Parathyroid adenoma (tissue), 2 donors: ENCODE measurements around the gene NETO1.

Source experiments
- H2AFZ ChIP-seq: fragments of 300-600 bp; sonication (generic); one replicate; pipeline ENCODE4 v1.7.0; 2017; ENCODE audit warnings: antibody characterized with exemption, mild to moderate bottlenecking
- H3K27ac ChIP-seq: fragments of 300-600 bp; sonication (generic); one replicate; pipeline ENCODE4 v1.7.0; 2017
- H3K27me3 ChIP-seq: fragments of 300-600 bp; sonication (generic); one replicate; pipeline ENCODE4 v1.7.0; 2017; ENCODE audit warnings: low read length; ENCODE audit not compliant: control insufficient read depth, insufficient read depth
- H3K36me3 ChIP-seq: fragments of 300-600 bp; sonication (generic); one replicate; pipeline ENCODE4 v1.7.0; 2017; ENCODE audit warnings: low read length; ENCODE audit not compliant: control insufficient read depth, insufficient read depth
- H3K4me1 ChIP-seq: fragments of 300-600 bp; sonication (generic); one replicate; pipeline ENCODE4 v1.7.0; 2017; ENCODE audit warnings: control low read depth
- H3K4me2 ChIP-seq: fragments of 300-600 bp; sonication (generic); one replicate; pipeline ENCODE4 v1.7.0; 2017; ENCODE audit warnings: low read length
- H3K4me3 ChIP-seq: fragments of 300-600 bp; sonication (generic); one replicate; pipeline ENCODE4 v1.7.0; 2017; ENCODE audit warnings: low read depth, low read length
- H3K79me2 ChIP-seq: fragments of 300-600 bp; sonication (generic); one replicate; pipeline ENCODE4 v1.7.0; 2017; ENCODE audit warnings: control low read depth
- H3K9ac ChIP-seq: fragments of 300-600 bp; sonication (generic); one replicate; pipeline ENCODE4 v1.7.0; 2017; ENCODE audit warnings: mild to moderate bottlenecking
- H3K9me3 ChIP-seq: fragments of 300-600 bp; sonication (generic); one replicate; pipeline ENCODE4 v1.7.0; 2017; ENCODE audit warnings: low read length; ENCODE audit not compliant: control insufficient read depth
- TF ChIP-seq, protein P1 (sequence below): fragments of 300-600 bp; sonication (generic); IDR thresholded peaks from one replicate; pipeline ENCODE4 v1.7.0; 2017; ENCODE audit warnings: antibody characterized with exemption, mild to moderate bottlenecking
- donor health status: primary hyperparathyroidism.

NETO1 gene

DNA sequence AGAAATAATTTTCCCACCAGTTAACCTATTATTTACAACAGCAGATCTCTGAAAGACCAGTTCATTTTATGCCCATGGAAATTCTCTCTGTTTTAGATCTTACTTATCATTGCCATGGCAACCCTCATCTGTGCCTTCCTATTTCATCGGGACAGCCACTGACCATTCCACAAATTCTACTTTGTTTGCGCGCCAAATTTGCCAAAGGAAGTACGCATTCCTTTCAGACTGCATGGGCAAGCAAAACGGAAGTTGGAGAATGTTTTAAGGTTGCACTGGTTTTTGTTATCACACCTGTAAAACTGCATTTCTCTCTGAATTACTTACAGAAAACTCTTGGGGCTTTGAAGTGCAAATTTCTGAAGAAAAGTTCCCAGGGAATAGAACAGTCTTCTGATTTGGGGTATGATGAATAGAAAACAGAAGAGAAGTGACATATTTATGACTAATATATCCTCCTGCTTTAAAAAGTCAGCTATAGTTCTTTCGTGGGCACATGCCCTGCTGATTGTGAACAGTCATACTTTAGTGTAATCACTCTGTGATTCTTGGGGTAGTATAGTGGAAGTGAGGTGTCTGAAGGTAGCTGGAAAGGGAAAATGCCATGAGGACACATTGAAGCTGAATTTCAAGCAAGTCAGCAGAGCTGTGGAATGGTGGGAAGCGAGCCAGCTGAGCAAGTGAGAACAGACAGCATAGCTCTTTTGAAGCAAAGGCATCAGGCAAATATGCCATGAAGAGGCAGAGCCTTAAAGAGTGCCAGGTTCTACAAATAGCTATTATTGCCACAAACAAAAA, 20.9 kb downstream of the NETO1 start:
- Histone ChIP-seq H2AFZ (no peak overlapping the region), H3K4me3 (no peak overlapping the region), H3K9me3 (no peaks in the 10 kb centered on the region), H3K27me3 (no peaks in the 10 kb centered on the region), H3K79me2 (no peaks in the 10 kb centered on the region), H3K27ac (no peak overlapping the region), H3K4me2 (no peak overlapping the region), H3K36me3 (no peaks in the 10 kb centered on the region), H3K9ac (no peak overlapping the region), H3K4me1 (no peaks in the 10 kb centered on the region)
- TF ChIP-seq, protein P1, sequence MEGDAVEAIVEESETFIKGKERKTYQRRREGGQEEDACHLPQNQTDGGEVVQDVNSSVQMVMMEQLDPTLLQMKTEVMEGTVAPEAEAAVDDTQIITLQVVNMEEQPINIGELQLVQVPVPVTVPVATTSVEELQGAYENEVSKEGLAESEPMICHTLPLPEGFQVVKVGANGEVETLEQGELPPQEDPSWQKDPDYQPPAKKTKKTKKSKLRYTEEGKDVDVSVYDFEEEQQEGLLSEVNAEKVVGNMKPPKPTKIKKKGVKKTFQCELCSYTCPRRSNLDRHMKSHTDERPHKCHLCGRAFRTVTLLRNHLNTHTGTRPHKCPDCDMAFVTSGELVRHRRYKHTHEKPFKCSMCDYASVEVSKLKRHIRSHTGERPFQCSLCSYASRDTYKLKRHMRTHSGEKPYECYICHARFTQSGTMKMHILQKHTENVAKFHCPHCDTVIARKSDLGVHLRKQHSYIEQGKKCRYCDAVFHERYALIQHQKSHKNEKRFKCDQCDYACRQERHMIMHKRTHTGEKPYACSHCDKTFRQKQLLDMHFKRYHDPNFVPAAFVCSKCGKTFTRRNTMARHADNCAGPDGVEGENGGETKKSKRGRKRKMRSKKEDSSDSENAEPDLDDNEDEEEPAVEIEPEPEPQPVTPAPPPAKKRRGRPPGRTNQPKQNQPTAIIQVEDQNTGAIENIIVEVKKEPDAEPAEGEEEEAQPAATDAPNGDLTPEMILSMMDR = no peak

DNA sequence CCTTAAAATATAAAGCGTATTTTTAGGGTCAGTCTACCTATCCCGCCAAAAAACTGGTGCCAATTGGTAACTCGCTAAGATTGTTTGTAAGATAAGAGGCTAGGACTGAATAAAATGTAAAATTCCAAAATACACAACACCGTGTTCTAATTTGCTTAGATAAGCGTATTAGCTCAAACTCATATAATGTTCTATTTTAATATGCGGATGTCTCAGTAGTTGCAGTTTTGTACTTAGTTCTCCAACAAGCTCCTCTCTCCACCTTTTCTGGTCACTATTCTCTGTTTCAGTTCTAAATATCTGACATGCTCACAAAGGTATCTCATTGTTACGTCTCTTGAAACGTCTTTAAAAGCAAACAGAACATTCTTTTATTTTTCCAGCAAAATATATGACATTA, 24.0 kb downstream of the NETO1 start:
- H3K4me3 ChIP-seq = no peak overlapping the region
- no peak overlapping the region for H2AFZ ChIP-seq
- no peaks in the 10 kb centered on the region for H3K4me1 ChIP-seq
- H3K4me2 ChIP-seq = no peak overlapping the region
- H3K36me3 ChIP-seq = no peaks in the 10 kb centered on the region
- H3K79me2 ChIP-seq = no peaks in the 10 kb centered on the region
- TF ChIP-seq, protein P1 = no peak
- H3K9me3 ChIP-seq = no peaks in the 10 kb centered on the region
- no peaks in the 10 kb centered on the region for H3K27me3 ChIP-seq
- no peak overlapping the region for H3K27ac ChIP-seq
- H3K9ac ChIP-seq = no peak overlapping the region

DNA sequence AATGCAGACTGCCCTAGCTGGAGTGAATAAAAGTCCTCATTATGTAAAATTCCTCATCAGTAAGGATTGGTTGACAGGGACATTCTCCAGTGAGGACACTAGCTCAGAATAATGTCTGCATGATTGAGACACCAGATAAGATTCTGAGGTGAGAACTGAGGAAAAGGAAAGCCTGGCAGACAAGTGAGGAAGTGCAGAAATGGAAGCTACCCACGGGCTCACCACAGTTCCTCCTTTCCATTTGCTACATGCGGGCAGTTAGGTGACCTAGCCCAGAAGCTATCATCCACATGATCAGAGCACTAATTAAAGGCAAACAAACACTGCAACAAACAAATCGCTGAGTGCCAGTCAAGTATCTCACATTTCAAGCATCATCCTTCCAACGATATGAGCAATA, 27.7 kb downstream of the NETO1 start:
- TF ChIP-seq, protein P1 = no peak
- H3K36me3 ChIP-seq = no peaks in the 10 kb centered on the region
- H3K27me3 ChIP-seq = no peaks in the 10 kb centered on the region
- H2AFZ ChIP-seq = no peak overlapping the region
- H3K27ac ChIP-seq = no peak overlapping the region
- no peaks in the 10 kb centered on the region for H3K79me2 ChIP-seq
- H3K4me2 ChIP-seq = no peak overlapping the region
- no peak overlapping the region for H3K9ac ChIP-seq
- H3K9me3 ChIP-seq = no peaks in the 10 kb centered on the region
- no peak overlapping the region for H3K4me3 ChIP-seq
- no peaks in the 10 kb centered on the region for H3K4me1 ChIP-seq

DNA sequence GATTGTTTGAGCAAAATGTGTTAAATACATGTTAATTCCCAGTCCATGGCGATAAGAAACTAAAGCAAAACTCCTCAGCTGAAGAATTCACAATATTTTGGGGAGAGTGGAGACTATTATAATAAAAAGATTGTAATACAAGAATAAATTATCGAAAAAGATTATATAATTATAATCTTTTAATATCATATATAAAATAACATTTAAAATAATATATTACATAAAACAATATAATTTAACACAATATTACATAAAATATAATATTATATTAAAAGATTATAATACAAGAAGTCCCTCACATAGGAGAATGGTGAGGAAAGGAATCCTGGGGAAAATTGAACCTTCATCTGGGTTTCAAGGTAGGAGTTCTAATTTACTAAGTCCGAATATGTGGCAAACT, 33.1 kb downstream of the NETO1 start:
- no peak overlapping the region for H3K27ac ChIP-seq
- peaks cover 3% of the 10 kb centered on the region for H3K9me3 ChIP-seq
- no peaks in the 10 kb centered on the region for H3K79me2 ChIP-seq
- no peaks in the 10 kb centered on the region for H3K36me3 ChIP-seq
- no peaks in the 10 kb centered on the region for H3K4me1 ChIP-seq
- no peak overlapping the region for H3K4me3 ChIP-seq
- H3K4me2 ChIP-seq = no peak overlapping the region
- H3K9ac ChIP-seq = no peak overlapping the region
- TF ChIP-seq, protein P1 = no peak
- H2AFZ ChIP-seq = no peak overlapping the region
- H3K27me3 ChIP-seq = no peaks in the 10 kb centered on the region

GRCh38 chr18:72833471-72833870, 34.3 kb downstream of the NETO1 start:
- Histone ChIP-seq H3K4me2 (no peak overlapping the region), H3K4me3 (no peak overlapping the region), H3K27me3 (no peaks in the 10 kb centered on the region), H3K9me3 (peaks cover 3% of the 10 kb centered on the region), H2AFZ (no peak overlapping the region), H3K9ac (no peak overlapping the region), H3K36me3 (no peaks in the 10 kb centered on the region), H3K27ac (no peak overlapping the region), H3K79me2 (no peaks in the 10 kb centered on the region), H3K4me1 (no peaks in the 10 kb centered on the region)
- TF ChIP-seq, protein P1 = no peak
